Fibroblast of pulmonary artery (primary cell): ENCODE measurements around the gene SLC66A2.

ENCODE experiments used
- DNase-seq: peaks from one replicate; pipeline ENCODE4 v3.0.0-alpha.2; 2010; ENCODE audit warnings: low read depth
- H3K4me3 ChIP-seq: replicated peaks from 2 replicates; pipeline ENCODE4 v1.5.1; 2011; ENCODE audit warnings: low read depth, mild to moderate bottlenecking, control low read depth, low read length, moderate library complexity
- TF ChIP-seq, protein P1 (sequence below): IDR thresholded peaks from 2 replicates; pipeline ENCODE4 v1.5.1; 2011; ENCODE audit warnings: mild to moderate bottlenecking, control low read depth, low read length, inconsistent platforms; ENCODE audit errors: missing control alignments

Gene SLC66A2

DNA sequence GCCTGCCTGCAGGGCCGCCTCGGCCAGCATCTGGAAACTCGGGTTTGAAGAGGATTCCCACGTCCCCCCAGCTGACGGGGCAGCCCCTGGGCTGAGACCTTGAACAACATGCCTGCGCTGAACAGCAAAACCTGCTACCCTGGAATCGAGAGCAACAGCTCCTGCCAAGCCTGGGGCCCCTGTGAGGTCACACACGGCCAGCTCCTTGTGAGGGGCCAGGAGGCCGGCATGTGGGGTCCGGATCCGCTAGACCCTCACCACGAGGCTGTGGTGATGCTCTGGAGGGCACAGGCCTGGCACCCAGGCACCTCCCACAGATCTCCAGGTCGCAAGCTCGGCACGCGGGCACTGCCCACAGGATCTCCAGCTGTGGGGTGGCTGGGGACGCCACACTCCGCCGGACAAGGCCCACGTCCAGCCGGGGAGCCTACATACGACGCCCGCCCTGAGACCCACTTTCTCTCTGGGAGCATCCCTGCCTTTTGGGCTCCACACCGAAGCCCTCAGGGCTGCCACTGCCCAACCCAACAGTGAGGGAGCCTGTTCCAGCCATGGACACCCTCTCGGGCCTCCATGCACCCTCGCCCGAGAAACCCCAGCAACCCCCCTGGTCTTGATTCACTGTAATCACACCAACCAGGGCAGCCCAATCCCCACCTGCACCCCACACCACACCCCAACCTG is 34.1 kb downstream of the SLC66A2 start:
- TF ChIP-seq, protein P1, sequence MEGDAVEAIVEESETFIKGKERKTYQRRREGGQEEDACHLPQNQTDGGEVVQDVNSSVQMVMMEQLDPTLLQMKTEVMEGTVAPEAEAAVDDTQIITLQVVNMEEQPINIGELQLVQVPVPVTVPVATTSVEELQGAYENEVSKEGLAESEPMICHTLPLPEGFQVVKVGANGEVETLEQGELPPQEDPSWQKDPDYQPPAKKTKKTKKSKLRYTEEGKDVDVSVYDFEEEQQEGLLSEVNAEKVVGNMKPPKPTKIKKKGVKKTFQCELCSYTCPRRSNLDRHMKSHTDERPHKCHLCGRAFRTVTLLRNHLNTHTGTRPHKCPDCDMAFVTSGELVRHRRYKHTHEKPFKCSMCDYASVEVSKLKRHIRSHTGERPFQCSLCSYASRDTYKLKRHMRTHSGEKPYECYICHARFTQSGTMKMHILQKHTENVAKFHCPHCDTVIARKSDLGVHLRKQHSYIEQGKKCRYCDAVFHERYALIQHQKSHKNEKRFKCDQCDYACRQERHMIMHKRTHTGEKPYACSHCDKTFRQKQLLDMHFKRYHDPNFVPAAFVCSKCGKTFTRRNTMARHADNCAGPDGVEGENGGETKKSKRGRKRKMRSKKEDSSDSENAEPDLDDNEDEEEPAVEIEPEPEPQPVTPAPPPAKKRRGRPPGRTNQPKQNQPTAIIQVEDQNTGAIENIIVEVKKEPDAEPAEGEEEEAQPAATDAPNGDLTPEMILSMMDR: no peak
- DNase-seq: no peak
- no peak overlapping the region for H3K4me3 ChIP-seq

DNA sequence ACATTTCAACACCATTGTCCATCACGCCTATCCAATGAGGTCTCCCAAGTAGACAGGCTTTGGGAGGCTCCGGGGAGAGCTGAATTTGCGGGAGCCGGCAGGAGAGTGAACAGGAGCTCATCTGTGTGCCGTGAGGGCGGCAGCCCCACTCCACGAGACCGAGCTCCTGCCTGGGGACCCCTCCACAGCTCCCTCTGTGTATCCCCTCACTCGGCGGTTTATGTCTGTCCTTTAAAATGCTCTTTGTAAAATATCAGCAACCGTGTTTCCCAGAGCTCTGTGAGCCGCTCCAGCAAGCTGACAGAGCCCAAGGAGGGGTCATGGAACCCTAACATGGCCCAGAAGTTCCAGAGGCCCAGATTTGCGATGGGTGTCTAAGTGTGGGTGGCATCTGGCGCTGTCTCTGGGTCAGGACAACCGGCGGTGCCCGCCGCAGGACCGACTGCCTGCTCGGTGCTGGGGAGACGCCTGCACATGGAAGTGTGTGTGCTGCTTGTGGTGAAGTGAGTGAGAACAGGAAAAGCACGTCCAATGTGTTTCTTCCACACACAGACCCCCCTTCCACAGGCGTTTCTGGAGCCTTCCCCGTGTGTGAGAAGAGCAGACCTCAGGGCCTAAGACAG is 34.8 kb downstream of the SLC66A2 start:
- DNase-seq: no peak
- H3K4me3 ChIP-seq: no peak overlapping the region
- TF ChIP-seq, protein P1: no peak

DNA sequence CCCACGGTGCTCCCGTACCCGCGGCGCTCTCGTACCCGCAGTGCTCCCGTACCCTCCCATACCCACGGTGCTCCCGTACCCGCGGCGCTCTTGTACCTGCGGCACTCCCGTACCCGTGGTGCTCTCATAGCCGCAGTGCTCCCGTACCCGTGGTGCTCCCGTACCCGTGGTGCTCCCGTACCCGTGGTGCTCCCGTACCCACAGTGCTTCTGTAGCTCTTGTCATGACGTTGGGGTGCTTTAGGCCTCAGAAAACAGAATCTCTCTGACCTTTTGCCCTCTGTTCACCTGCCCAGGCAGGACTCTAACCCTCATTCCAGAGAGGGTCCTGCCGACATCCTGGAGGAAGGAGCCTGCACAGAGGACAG is 35.3 kb downstream of the SLC66A2 start:
- no peak overlapping the region for H3K4me3 ChIP-seq
- DNase-seq: no peak
- TF ChIP-seq, protein P1: no peak

DNA sequence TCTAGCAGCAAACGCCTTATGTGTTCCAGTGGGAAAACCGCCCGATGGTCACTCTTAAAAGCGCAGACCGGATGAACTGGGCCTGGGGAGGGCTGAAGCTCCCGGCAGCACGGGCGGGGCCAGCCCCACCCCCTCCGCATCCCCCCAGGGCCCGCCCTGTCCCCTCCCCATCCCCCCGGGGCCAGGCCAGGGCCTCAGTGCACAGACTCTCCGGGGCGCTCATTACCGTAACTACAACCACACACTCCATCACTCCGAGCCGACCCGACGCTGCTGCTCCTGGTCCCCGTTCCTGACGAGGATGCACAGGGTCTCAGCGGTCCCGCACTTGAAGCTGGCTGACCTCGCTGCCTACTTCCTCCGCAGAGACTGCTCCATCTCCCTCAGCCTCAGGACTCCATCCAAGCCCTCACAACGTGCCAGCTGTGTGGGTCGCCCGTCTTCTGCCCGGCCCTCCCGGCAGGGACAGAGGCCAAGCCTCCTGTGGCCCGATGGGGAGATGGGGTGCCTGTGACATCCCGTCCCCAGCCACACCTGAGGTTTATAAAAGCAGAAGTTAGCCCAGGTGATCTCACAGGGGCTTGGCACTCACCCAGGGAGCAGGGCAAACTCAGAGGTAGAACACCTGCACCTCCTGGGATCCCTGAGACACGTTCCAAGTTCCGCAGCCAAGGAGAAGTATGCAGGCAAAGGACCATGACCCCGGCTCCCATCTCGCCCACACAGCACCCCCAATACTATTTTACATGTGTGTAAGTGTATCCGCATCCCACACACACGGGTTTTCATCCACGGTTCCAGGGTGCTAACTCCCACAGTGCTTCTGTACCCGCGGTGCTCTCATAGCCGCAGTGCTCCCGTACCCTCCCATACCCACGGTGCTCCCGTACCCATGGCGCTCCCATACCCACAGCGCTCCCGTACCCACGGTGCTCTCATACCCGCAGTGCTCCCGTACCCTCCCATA is 36.0 kb downstream of the SLC66A2 start:
- TF ChIP-seq, protein P1: no peak

DNA sequence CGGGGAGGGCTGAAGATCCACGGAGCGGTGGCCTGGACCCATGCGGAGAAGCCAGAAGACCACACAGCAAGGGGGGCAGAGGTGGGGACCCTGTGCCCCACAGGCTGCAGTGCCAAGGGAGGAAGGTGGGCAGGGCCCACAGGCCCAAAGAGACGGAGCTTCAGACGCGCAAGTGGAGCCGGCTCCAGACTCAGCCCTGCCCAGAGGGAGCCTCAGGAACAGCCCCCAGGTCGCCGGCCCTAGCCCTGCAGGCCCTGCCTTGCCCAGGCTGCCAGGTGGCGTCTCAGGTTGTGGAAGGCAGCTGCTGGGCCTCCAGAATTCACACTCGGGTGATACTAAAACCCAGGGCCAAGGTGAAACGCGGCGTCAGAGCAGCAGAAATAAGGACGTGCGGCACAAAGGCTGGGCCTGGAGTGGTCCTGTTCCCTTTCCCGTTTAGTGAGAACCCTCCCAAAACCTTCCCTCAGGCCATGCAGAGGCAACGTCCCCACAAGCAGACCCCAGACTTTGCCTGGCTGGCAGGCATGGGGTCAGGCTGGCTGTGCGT is 36.8 kb downstream of the SLC66A2 start:
- no peak overlapping the region for H3K4me3 ChIP-seq
- no peak for DNase-seq
- TF ChIP-seq, protein P1: no peak

More for the DNA sequence above, 36.0 kb downstream of the SLC66A2 start:
- DNase-seq: no peak
- H3K4me3 ChIP-seq: no peak overlapping the region

DNA sequence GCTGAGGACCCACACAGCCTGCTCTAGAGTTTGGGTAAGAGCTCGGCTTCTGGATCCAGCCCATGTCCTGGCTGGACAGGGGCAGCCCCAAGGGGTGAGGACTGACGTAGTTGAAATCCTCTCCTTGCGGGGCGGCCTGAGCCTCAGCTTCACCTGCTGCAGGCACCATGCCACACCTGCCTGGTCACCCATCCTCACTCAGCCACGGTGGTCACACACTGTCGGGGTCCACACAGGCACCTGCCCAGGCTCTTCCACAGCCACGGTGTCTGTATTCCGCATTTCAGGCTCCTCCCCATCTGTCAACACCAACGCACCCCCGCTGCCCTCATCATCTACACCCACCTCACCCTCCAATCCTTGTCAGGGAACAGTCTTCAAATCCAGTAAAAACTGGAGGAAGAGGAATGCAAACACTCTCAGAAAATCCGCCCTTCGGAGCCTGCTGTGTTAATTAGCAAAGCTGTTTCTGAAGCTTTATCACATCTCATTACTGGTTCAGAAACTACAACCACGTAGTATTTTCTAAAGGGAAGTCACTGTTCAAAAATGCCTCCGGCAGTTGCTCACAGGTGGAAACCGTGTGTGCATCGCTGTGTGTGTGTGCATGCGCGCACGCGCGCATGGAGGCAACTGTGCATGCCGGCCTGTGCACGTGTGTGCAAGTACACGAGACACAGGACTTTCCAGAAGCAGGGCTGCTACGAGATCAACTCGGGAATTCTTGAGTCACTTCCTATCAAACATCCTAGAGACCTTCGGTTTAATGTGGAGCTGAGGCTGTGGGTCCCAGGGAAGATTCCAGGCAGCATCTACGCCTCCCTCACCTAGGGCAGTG is 38.2 kb downstream of the SLC66A2 start:
- TF ChIP-seq, protein P1: no peak
- H3K4me3 ChIP-seq: no peak overlapping the region
- no peak for DNase-seq
